Measurements from ENCODE around the gene C21orf58.

Gene C21orf58

GRCh38 chr21:46295996-46296752 lies 27.5 kb downstream of the C21orf58 start:
- no peak for TF ChIP-seq CTCF (conservative IDR thresholded peaks at IDR 0.05; ENCODE audit: low read length)
- DNase-seq (ENCODE audit: low read depth), result peak; percentile 96

DNA sequence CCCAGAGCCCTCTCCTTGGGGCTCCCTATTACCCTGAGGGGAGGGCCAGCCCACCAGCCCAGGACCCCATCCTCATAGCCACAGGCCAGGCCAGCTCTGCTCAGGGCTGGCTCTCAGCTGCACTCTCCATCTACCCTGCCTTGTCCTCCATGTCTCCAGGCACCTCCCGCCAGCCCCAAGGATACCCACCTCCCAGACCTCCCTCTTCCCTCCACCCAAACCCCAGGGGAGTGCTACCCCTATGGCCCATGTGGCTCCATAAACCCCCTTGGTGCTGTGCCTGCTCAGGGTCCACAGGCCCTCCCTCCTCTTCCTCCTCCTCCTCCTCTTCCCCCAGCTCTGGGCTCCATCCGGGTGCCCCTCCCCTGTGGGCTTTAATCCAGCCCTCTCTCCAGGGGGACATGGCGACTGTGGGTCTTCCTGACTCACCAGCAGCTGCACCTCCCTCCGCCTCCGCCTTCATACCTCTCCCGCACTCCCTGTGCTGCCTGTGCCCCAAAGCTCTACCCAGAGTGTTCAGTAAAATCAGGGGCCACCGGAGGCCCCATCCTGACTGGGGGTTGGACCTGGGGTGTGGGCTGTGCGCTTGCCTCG lies 28.4 kb downstream of the C21orf58 start:
- TF ChIP-seq CTCF (conservative IDR thresholded peaks at IDR 0.05; ENCODE audit: low read length), result no peak
- H3K4me3 ChIP-seq (ENCODE audit: low read length), result no peak overlapping the region
- peak; percentile 55 for DNase-seq (ENCODE audit: low read depth)

More at GRCh38 chr21:46295996-46296752, 27.5 kb downstream of the C21orf58 start:
- no peak overlapping the region for H3K4me3 ChIP-seq (ENCODE audit: low read length)

GRCh38 chr21:46294647-46295176 lies 29.0 kb downstream of the C21orf58 start:
- H3K4me3 ChIP-seq (ENCODE audit: low read length), result no peak overlapping the region
- peak; percentile 69 for DNase-seq (ENCODE audit: low read depth)
- TF ChIP-seq CTCF (conservative IDR thresholded peaks at IDR 0.05; ENCODE audit: low read length), result 0 out of 2 replicates have a peak, but pooled peaks have one; percentile 4

GRCh38 chr21:46291561-46291960 lies 32.1 kb downstream of the C21orf58 start:
- TF ChIP-seq CTCF (conservative IDR thresholded peaks at IDR 0.05; ENCODE audit: low read length), result no peak

DNA sequence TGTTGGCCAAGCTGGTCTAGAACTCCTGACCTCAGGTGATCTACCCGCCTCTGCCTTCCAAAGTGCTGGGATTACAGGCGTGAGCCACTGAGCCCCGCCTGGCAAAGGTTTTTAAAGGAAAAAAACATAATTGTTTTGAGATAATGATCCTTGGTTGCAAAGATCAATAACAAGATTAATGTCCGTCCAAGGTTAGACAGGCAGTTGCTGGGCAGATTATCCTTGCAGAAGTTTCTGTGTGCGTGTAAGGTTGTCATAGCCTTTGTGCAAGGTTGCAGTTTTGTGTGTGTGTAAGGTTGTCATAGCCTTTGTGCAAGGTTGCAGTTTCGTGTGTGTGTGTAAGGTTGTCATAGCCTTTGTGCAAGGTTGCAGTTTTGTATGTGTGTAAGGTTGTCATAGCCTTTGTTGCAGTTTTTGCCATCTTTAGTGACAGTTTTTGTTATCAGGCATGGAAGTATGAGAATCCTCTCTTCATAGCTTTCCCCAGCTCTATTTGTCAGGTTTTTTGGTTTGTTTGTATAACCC lies 34.0 kb downstream of the C21orf58 start:
- no peak overlapping the region for H3K4me3 ChIP-seq (ENCODE audit: low read length)
- no peak for TF ChIP-seq CTCF (conservative IDR thresholded peaks at IDR 0.05; ENCODE audit: low read length)
- no peak for DNase-seq (ENCODE audit: low read depth)

More at GRCh38 chr21:46291561-46291960, 32.1 kb downstream of the C21orf58 start:
- no peak overlapping the region for H3K4me3 ChIP-seq (ENCODE audit: low read length)
- DNase-seq (ENCODE audit: low read depth), result no peak

- H3K4me3 ChIP-seq (ENCODE audit: low read length), result no peak overlapping the region
These were observed 36.1 kb downstream of the C21orf58 start for GRCh38 chr21:46287541-46287940.

More at GRCh38 chr21:46287541-46287940, 36.1 kb downstream of the C21orf58 start:
- no peak for DNase-seq (ENCODE audit: low read depth)
- TF ChIP-seq CTCF (conservative IDR thresholded peaks at IDR 0.05; ENCODE audit: low read length), result no peak
